HepG2 (cell line): ENCODE results near the gene ARHGAP25. TPM values are rescaled to one million over a fixed set of nuclear protein-coding genes. Genes with fewer than 3 reads are reported as not detected.

Experiments
- ATAC-seq: fragments of 200-7000 bp; cut with Tn5 transposase; 3 replicates; pipeline ENCODE4 v1.9.1; 2020; ENCODE audit warnings: mild to moderate bottlenecking, moderate library complexity
- BruUV-seq: library from RNA; stranded (reverse); fragments of 400-500 nt; replicated peaks from 2 replicates; lab custom pipeline; 2021; lab: Mats Ljungman, UMichigan
- CTCF ChIA-PET: fragments of 300-600 bp; formaldehyde crosslinking; extraction: SDS; loops from one replicate; lab custom pipeline; 2021; ENCODE audit warnings: low total read pairs, inconsistent platforms, low intra/inter-chr PET ratio; lab: Yijun Ruan, JAX
- POLR2A ChIA-PET: fragments of 350-600 bp; sonication (Branson Sonifier 250); formaldehyde crosslinking; loops from one replicate; lab custom pipeline; 2020; ENCODE audit warnings: antibody characterized with exemption, inconsistent platforms; lab: Yijun Ruan, JAX
- DNase-seq: peaks from one replicate; pipeline ENCODE4 v3.0.0-alpha.2; 2015; ENCODE audit warnings: low spot score
- FAIRE-seq: peaks from 3 replicates; lab custom pipeline; 2011; peaks lifted over from hg19 to GRCh38; lab: Jason Lieb, UNC
- H2AFZ ChIP-seq: one replicate; pipeline ENCODE4 v1.6.1; 2011; ENCODE audit warnings: low read length, inconsistent platforms
- H3K27ac ChIP-seq: fragments of 300-600 bp; 3 replicates; pipeline ENCODE4 v1.8.0; 2011; ENCODE audit warnings: mixed run types, mild to moderate bottlenecking, mixed read lengths, low read length, inconsistent platforms; ENCODE audit not compliant: insufficient read depth; ENCODE audit errors: extremely low read length
- H3K27me3 ChIP-seq, 2 experiments: fragments of 200-600 bp in 1 of 2; 2 replicates in 1 of 2; 3 replicates in 1 of 2; pipeline versions ENCODE4 v1.6.0 to v1.8.0; 2011; ENCODE audit warnings: low read length in 2 of 2, mild to moderate bottlenecking in 2 of 2, moderate library complexity in 2 of 2, inconsistent platforms in 1 of 2; ENCODE audit not compliant: insufficient read depth in 2 of 2, control insufficient read depth in 1 of 2
- H3K36me3 ChIP-seq, 2 experiments: fragments of 200-600 bp in 1 of 2; replicated peaks in 1 of 2; 2 replicates in 1 of 2; 3 replicates in 1 of 2; pipeline versions ENCODE4 v1.5.1 to v1.8.0; 2011; ENCODE audit warnings: low read length in 2 of 2, inconsistent platforms in 1 of 2; ENCODE audit not compliant: insufficient read depth in 2 of 2, control insufficient read depth in 1 of 2
- H3K4me1 ChIP-seq: 2 replicates; pipeline ENCODE4 v1.5.1; 2012; ENCODE audit warnings: low read length, inconsistent platforms; ENCODE audit not compliant: insufficient read depth
- H3K4me2 ChIP-seq: 2 replicates; pipeline ENCODE4 v1.6.0; 2011; ENCODE audit warnings: low read depth, low read length, inconsistent platforms
- H3K4me3 ChIP-seq, 3 experiments: fragments of 200-600 bp in 1 of 3; sonication (generic), shearing (Covaris generic) in 1 of 3; replicated peaks in 1 of 3; 2 replicates each; pipeline ENCODE4 v1.5.1; 2011 to 2016; ENCODE audit warnings: low read length in 3 of 3, inconsistent platforms in 2 of 3, low read depth in 2 of 3, mild to moderate bottlenecking in 2 of 3, control low read depth in 1 of 3, mixed read lengths in 1 of 3; ENCODE audit not compliant: insufficient read depth in 1 of 3
- H3K79me2 ChIP-seq: one replicate; pipeline ENCODE4 v1.6.1; 2011; ENCODE audit warnings: low read length, inconsistent platforms; ENCODE audit not compliant: insufficient read depth
- H3K9ac ChIP-seq: 2 replicates; pipeline ENCODE4 v1.6.0; 2011; ENCODE audit warnings: mild to moderate bottlenecking, low read depth, low read length, inconsistent platforms; ENCODE audit not compliant: insufficient read depth
- H3K9me3 ChIP-seq: 2 replicates; pipeline ENCODE4 v1.5.1; 2012; ENCODE audit warnings: mild to moderate bottlenecking, low read length
- H4K20me1 ChIP-seq: 2 replicates; pipeline ENCODE4 v1.6.0; 2011; ENCODE audit warnings: inconsistent platforms, mild to moderate bottlenecking, low read length, moderate library complexity; ENCODE audit not compliant: insufficient read depth
- ARNT2 ChIP-seq: sonication (generic); formaldehyde crosslinking; IDR thresholded peaks from 2 replicates; pipeline ENCODE4 v1.8.0; 2022; ENCODE audit warnings: mild to moderate bottlenecking, low read depth, missing genetic modification reagents, moderate library complexity
- DBP ChIP-seq: sonication (generic); formaldehyde crosslinking; IDR thresholded peaks from 2 replicates; pipeline ENCODE4 v1.4.0; 2020; ENCODE audit warnings: missing genetic modification reagents; ENCODE audit errors: not compliant biosample characterization
- HES4 ChIP-seq: sonication (generic); formaldehyde crosslinking; IDR thresholded peaks from 2 replicates; pipeline ENCODE4 v1.9.0; 2021; ENCODE audit warnings: mild to moderate bottlenecking, missing genetic modification reagents, borderline replicate concordance
- HNRNPLL ChIP-seq: fragments of 200-400 bp; formaldehyde crosslinking; IDR thresholded peaks from 2 replicates; pipeline ENCODE4 v1.6.1; 2017; ENCODE audit warnings: mild to moderate bottlenecking, low read depth, low read length; ENCODE audit not compliant: poor library complexity, severe bottlenecking
- KLF11 ChIP-seq: IDR thresholded peaks from 2 replicates; pipeline ENCODE4 v1.6.1; 2016; ENCODE audit warnings: missing compliant biosample characterization
- ONECUT2 ChIP-seq: sonication (generic); formaldehyde crosslinking; IDR thresholded peaks from 2 replicates; pipeline ENCODE4 v1.4.0; 2020; ENCODE audit warnings: missing genetic modification reagents
- RFXAP ChIP-seq: sonication (generic); formaldehyde crosslinking; IDR thresholded peaks from 2 replicates; pipeline ENCODE4 v1.4.0; 2020; ENCODE audit warnings: missing genetic modification reagents, borderline replicate concordance
- SATB2 ChIP-seq: sonication (generic); formaldehyde crosslinking; IDR thresholded peaks from 2 replicates; pipeline ENCODE4 v1.5.0; 2020; ENCODE audit warnings: missing genetic modification reagents
- SNAI1 ChIP-seq: sonication (generic); formaldehyde crosslinking; IDR thresholded peaks from 2 replicates; pipeline ENCODE4 v1.5.0; 2020; ENCODE audit warnings: mild to moderate bottlenecking, missing genetic modification reagents, borderline replicate concordance
- SP4 ChIP-seq: sonication (generic); formaldehyde crosslinking; IDR thresholded peaks from 2 replicates; pipeline ENCODE4 v1.8.1; 2023; ENCODE audit warnings: mild to moderate bottlenecking, missing genetic modification reagents
- ZHX1 ChIP-seq: sonication (generic); formaldehyde crosslinking; IDR thresholded peaks from 2 replicates; pipeline ENCODE4 v1.8.1; 2022; ENCODE audit warnings: low read depth, mild to moderate bottlenecking, missing genetic modification reagents
- ZNF12 ChIP-seq: sonication (generic); formaldehyde crosslinking; IDR thresholded peaks from 2 replicates; pipeline ENCODE4 v1.5.0; 2020; ENCODE audit warnings: missing genetic modification reagents
- ZNF224 ChIP-seq: sonication (generic); formaldehyde crosslinking; IDR thresholded peaks from 2 replicates; pipeline ENCODE4 v1.5.0; 2020; ENCODE audit warnings: mild to moderate bottlenecking, missing genetic modification reagents
- ZNF562 ChIP-seq: sonication (generic); formaldehyde crosslinking; IDR thresholded peaks from 2 replicates; pipeline ENCODE4 v1.8.0; 2022; ENCODE audit warnings: missing genetic modification reagents, borderline replicate concordance
- WGBS: methylation state at CpG from one replicate; pipeline ENCODE4 v1.1.6; 2017; ENCODE audit warnings: low lambda C conversion rate; 5-methylcytosine and 5-hydroxymethylcytosine counted together
- in situ Hi-C: cut with HindIII; loops from 2 replicates; pipeline ENCODE4 v1.10.0; 2017; ENCODE audit warnings: low pct_unique_long_range_greater_than_20kb; ENCODE audit not compliant: extremely low pct_ligation_motif_present
- intact Hi-C: fragments of 100-400 bp; cut with micrococcal nuclease; formaldehyde crosslinking; loops from one replicate; pipeline ENCODE4 v1.10.0; 2022; ENCODE audit not compliant: unreplicated experiment
- polyA plus RNA-seq, 8 experiments: library from polyadenylated mRNA; depleted of rRNA in 3 of 8; stranded (reverse) in 7 of 8; unstranded in 1 of 8; fragments of >200 nt; fragmentation: Illumina TruSeq in 4 of 8; extraction: Trizol in 4 of 8; gene quantifications; 2 replicates each; pipeline versions ENCODE4 v1.2.1 to v1.2.3, GENCODE V29; 2011 to 2016; ENCODE audit warnings: low read depth in 4 of 8, missing spikeins in 1 of 8, mixed read lengths in 1 of 8; ENCODE audit not compliant: insufficient read depth in 1 of 8
- total RNA-seq, 5 experiments: library from RNA; depleted of rRNA; stranded (reverse); fragments of >200 nt; fragmentation: Illumina TruSeq; extraction: Trizol; gene quantifications; 2 replicates each; pipeline ENCODE4 v1.2.3, GENCODE V29; 2016; ENCODE audit warnings: low read depth in 1 of 5
- TF ChIP-seq, protein P1 (sequence below): sonication (generic); formaldehyde crosslinking; IDR thresholded peaks from 2 replicates; pipeline ENCODE4 v1.4.0; 2020; ENCODE audit warnings: missing genetic modification reagents, borderline replicate concordance

Gene ARHGAP25
- total and polyA plus RNA-seq, 2 of the 13 experiments (the other 11 are each of a cell fraction or from before 2014, with no cell fraction given): not detected

- DNase-seq (no peak), FAIRE-seq (no peak), ATAC-seq (no peak)
- in situ Hi-C loops (no loop called here), intact Hi-C loops (no loop called here)
- H3K4me3 ChIP-seq: no peak overlapping the region
- no peaks in the 10 kb centered on the region for H3K9me3 ChIP-seq
- no peak overlapping the region for H2AFZ ChIP-seq
- ChIA-PET POLR2A (no interaction called here), CTCF (no interaction called here)
- no peak overlapping the region for H3K9ac ChIP-seq
- peaks cover 3 to 44% of the 10 kb centered on the region in 2 experiments; a peak in 4 of 5 replicates for H3K27me3 ChIP-seq
- TF ChIP-seq DBP (CRISPR knock-in tag): no peak
- TF ChIP-seq ZNF224 (CRISPR knock-in tag): no peak
- no peak for TF ChIP-seq KLF11
- TF ChIP-seq ARNT2 (CRISPR knock-in tag): no peak
- no peak for TF ChIP-seq ZNF562 (CRISPR knock-in tag)
- TF ChIP-seq ZNF12 (CRISPR knock-in tag): no peak
- no peak for TF ChIP-seq SNAI1 (CRISPR knock-in tag)
- TF ChIP-seq ONECUT2 (CRISPR knock-in tag): no peak
- TF ChIP-seq SATB2 (CRISPR knock-in tag): no peak
- no peak for TF ChIP-seq HES4 (CRISPR knock-in tag)
- TF ChIP-seq HNRNPLL: no peak
- TF ChIP-seq, protein P1, sequence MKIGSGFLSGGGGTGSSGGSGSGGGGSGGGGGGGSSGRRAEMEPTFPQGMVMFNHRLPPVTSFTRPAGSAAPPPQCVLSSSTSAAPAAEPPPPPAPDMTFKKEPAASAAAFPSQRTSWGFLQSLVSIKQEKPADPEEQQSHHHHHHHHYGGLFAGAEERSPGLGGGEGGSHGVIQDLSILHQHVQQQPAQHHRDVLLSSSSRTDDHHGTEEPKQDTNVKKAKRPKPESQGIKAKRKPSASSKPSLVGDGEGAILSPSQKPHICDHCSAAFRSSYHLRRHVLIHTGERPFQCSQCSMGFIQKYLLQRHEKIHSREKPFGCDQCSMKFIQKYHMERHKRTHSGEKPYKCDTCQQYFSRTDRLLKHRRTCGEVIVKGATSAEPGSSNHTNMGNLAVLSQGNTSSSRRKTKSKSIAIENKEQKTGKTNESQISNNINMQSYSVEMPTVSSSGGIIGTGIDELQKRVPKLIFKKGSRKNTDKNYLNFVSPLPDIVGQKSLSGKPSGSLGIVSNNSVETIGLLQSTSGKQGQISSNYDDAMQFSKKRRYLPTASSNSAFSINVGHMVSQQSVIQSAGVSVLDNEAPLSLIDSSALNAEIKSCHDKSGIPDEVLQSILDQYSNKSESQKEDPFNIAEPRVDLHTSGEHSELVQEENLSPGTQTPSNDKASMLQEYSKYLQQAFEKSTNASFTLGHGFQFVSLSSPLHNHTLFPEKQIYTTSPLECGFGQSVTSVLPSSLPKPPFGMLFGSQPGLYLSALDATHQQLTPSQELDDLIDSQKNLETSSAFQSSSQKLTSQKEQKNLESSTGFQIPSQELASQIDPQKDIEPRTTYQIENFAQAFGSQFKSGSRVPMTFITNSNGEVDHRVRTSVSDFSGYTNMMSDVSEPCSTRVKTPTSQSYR: no peak
- no peak for TF ChIP-seq RFXAP (CRISPR knock-in tag)
- TF ChIP-seq SP4 (CRISPR knock-in tag): no peak
- no peak for TF ChIP-seq ZHX1 (CRISPR knock-in tag)
- H3K4me1 ChIP-seq: no peaks in the 10 kb centered on the region
- no peak overlapping the region for H3K4me2 ChIP-seq
- no peaks in the 10 kb centered on the region for H4K20me1 ChIP-seq
- BruUV-seq: no TSS peak
- H3K36me3 ChIP-seq: no peaks in the 10 kb centered on the region
- H3K27ac ChIP-seq: no peak overlapping the region
- 5% methylated on average over 3 of the region's 3 CpGs for WGBS
- H3K79me2 ChIP-seq: no peaks in the 10 kb centered on the region
Measured at GRCh38 chr2:68734176-68734575, 435 bp upstream of the ARHGAP25 start.
